ENCODE data around the gene MED7.

The MED7 gene

DNA sequence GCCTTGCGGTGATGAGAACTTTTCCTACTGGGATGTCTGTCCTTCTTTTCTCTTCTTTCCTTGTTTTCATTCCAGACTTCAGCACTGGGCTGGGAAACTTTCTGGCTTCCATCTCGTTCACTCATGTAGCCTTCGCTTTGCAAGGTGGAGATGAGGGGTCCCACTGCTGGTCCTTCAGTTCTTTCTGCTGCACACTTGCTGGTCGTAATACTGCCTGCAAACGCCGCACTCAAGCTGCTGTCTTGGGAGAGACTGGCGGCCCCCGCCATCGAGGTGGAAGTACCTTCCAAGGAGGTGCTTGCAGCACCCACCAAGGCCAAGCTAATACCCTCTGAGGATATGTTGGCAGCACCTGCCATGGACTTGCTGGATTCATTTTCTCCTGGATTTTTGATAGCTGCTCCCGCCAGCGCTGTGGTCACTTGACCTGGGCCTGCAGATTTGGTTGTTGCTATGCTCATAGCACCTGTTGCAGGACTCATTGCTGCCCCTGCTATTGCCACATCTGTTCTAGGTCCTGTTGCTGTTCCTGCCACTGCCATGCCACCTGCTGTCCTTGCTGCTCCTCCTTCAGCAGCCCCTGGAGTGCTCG is 20.4 kb upstream of the MED7 start:
- no peak for DNase-seq

- DNase-seq = no peak
Measured at GRCh38 chr5:157161996-157162395, 19.3 kb upstream of the MED7 start.

DNA sequence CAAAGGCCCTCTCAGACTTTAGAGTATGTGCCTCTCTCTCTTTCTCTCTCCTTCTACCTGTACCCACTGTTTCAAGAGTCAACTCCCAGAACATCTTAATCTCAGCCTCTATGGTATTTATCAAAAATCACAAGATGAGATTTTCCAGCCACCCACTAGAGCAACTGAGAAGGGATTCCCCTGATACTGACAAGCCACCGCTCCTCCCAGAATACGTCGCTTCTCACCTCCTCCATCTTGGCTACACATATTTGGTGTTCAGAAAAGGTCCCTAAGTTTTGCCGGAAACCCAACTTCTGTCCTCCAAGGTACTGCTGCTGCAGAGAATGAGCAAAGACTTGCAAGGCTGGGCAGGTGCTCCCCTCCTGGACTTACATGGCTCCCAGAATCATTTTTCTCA is 17.3 kb upstream of the MED7 start:
- peak; percentile 57 for DNase-seq

- DNase-seq = peak; percentile 41
Measured at GRCh38 chr5:157159209-157159751, 16.6 kb upstream of the MED7 start.

GRCh38 chr5:157157293-157157891 is 14.7 kb upstream of the MED7 start:
- no peak for DNase-seq

GRCh38 chr5:157155297-157155696 is 12.6 kb upstream of the MED7 start:
- no peak for DNase-seq

DNA sequence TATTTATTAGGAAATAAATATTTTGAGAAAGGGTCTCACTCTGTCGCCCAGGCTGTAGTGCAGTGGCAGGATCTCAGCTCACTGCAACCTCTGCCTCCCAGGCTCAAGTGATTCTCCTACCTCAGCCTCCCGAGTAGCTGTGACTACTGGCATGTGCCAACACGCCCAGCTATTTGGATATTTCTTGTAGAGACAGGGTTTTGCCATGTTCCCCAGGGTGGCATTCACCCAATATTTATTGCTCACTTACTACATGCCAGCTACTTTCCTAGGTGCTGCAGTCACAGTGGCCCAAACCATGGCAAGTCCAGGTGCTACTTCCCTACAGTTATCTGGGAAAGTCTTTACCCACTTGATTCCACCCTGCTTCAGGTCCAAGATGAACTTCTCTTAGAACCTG is 8.3 kb upstream of the MED7 start:
- no peak for DNase-seq

- peak; percentile 82 for DNase-seq
Measured at GRCh38 chr5:157148734-157149615, 6.3 kb upstream of the MED7 start.

DNA sequence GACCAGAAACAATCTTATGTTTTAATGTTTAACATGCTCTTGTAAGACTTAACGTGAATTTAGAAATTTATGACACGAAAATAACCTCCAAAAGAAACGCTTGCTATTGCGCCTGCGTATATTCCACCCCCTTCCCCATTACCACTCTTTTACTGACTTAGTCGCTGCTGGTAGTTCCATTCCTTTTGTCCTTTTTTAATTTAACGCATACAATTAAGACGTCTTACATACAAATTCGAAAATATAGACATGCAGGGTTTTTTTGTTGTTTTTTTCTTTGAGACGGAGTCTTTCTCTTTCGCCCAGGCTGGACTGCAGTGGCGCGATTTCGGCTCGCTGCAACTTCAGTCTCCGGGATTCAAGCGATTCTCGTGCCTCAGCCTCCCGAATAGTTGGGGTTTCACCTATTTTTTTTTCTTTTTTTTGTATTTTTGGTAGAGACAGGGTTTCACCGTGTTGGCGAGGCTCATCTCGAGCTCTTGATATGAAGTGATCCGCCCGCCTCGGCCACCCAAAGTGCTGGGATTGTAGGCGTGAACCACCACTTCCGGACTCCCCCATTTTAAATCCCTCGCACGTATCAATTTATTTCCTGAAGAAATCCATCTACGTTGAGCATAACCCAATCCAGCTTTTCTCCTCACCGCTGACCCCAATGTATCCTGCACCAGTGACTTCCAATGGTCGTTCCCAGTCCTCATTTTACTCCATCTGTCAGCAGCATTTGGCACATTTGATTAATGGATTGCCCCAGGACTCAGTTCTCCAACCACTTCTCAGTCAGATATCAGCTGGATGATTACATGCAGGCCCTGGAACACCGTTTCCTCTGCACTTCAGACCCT is 684 bp upstream of the MED7 start:
- DNase-seq = peak; percentile 61

- no peak for DNase-seq
Measured at GRCh38 chr5:157137691-157138090, 5.0 kb downstream of the MED7 start.

GRCh38 chr5:157132281-157132612 is 10.4 kb downstream of the MED7 start:
- DNase-seq = no peak

GRCh38 chr5:157130925-157131324 is 11.7 kb downstream of the MED7 start:
- DNase-seq = no peak

DNA sequence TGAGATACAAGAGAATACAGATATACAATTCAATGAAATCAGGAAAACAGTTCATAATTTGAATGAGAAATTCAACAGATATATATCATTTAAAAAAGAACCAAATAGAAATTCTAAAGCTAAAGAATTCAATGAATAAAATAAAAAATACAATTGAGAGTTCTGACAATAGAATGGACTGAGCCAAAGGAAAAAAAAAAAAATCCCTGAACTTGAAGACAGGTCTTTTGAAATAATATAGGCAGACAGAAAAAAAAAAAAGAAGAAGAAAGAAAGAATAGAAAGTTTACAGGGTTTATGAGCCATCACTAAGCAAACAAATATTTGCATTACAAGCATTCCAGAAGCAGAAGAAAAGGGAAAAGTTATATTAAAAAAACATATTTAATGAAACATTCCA is 21.0 kb downstream of the MED7 start:
- no peak for DNase-seq

GRCh38 chr5:157120102-157120501 is 22.6 kb downstream of the MED7 start:
- DNase-seq = no peak

GRCh38 chr5:157116483-157116954 is 26.1 kb downstream of the MED7 start:
- DNase-seq = no peak

DNA sequence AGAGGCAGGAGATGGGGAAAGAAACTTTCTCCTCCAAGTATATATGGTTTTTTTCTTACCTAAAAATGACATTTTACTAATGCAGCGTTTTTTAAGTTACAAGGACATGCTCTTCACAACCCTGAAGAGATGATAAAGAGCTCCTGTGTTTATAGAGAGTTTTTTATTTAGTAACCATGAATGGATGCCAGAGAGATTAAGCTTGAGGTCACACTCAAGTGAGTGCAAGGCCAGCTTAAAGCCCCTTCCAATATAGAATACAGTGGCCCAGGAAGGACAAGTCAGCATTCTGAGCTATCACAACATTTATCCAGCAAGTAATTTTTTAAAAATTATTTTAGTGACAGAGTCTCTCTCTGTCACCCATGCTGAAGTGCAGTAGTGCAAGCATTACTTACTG is 27.2 kb downstream of the MED7 start:
- no peak for DNase-seq

- no peak for DNase-seq
Measured at GRCh38 chr5:157115012-157115411, 27.7 kb downstream of the MED7 start.

DNA sequence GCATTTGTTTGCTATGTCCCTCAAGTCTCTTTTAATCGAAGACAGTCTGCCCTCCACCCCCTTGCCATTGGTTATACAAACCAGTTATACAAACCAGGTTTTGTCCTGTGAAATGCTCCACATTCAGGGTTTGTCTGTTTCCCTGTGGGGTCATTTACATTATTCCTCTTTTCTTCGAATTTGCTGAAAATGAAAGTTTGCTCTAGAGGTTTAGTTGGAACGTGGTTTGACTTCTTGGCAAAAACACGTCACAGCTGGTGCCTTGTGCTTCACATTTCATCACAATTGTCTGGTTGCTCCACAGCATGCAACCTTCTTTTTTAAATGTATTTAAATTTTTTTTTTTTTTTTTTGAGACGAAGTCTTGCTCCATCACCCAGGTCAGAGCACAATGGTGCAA is 29.7 kb downstream of the MED7 start:
- no peak for DNase-seq

DNA sequence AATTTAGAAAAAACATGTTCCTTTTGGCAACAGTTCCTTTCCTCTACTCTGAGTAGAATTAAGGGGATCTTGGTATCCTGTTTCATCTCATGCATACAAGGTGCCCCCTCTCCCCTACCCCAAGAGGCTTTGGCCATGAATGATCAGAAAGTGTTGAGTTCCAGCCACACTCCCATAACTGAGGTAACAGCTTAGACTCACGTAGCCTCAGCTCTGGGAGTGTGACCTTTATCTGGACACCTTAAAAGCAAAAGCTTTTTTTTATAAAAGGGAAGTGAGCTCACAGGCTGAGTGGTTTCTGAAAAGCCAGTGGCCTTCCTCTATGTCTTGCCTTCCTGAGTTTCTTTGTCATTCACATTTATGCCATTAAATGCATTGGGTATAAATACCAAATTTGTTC is 32.9 kb downstream of the MED7 start:
- no peak for DNase-seq

GRCh38 chr5:157108976-157109375 is 33.7 kb downstream of the MED7 start, which contains the start of gene HAVCR2:
Gene HAVCR2, minus strand, starts transcription at chr5:157109044. Its CDS starts 61 bp downstream, at chr5:157108983.
- peak; percentile 34 for DNase-seq

GRCh38 chr5:157107508-157107907 is 35.2 kb downstream of the MED7 start:
- DNase-seq = no peak

- DNase-seq = peak; percentile 9
Measured at GRCh38 chr5:157106630-157107461, 35.8 kb downstream of the MED7 start.
